DMS153 treated with DMSO at 0.1 percent for 48 hours (cell line): ENCODE data around the gene LPP.

Source experiments
- DNase-seq: peaks from one replicate; lab custom pipeline; 2025; ENCODE audit not compliant: unreplicated experiment; lab: John Stamatoyannopoulos, UW

The LPP gene

DNA sequence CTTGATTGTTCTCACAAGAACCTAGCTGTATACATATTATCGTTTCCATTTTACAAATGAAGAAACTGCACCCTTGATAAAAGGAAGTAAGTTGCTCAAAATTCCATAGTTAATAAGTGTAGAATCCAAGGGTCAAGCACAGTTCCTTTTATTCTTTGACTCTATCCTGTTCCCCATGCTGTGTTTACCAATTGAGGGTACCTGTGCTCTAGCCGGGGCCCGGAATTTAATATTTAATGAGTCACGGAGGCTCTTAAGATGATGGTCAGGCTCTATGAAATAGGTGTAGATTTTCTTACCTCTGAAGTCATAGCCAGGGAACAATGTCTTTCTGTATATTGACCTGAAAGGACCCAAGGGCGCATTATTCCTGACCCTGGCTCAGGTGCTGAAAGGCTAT lies 65.2 kb downstream of the LPP start:
- no peak for DNase-seq

DNA sequence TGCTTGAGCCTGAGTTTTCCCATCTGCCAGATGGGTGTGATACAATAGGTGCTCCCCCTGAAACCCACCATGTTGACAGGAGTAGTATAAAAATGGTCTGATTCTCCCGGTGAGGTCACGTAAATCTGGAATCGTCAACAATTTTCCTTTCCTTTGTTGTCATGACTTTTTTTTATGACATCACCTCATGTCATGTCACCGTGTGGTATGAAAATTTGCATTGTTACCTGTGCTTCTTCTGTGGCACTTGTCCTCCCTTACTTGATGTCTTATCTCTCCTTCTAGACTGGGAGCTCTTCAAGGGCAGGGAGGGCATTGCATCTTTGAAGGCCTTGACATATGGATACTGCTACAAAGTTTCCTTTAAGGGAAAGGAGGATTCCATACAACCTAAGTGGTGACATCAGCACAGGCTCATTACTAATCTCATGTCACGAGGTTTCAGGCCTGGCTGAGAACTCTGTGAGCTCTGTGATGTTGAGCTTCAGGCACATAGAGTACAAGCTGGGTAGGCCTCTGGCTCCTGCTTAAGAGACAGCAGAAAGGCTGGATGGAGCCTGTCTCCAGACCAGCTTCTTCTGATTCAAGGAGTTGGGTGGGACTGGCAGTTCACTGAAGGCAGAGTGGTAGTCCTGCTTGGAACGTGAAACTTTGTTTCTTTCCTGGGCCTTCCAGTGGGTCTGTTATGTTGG lies 66.3 kb downstream of the LPP start:
- DNase-seq: no peak

DNA sequence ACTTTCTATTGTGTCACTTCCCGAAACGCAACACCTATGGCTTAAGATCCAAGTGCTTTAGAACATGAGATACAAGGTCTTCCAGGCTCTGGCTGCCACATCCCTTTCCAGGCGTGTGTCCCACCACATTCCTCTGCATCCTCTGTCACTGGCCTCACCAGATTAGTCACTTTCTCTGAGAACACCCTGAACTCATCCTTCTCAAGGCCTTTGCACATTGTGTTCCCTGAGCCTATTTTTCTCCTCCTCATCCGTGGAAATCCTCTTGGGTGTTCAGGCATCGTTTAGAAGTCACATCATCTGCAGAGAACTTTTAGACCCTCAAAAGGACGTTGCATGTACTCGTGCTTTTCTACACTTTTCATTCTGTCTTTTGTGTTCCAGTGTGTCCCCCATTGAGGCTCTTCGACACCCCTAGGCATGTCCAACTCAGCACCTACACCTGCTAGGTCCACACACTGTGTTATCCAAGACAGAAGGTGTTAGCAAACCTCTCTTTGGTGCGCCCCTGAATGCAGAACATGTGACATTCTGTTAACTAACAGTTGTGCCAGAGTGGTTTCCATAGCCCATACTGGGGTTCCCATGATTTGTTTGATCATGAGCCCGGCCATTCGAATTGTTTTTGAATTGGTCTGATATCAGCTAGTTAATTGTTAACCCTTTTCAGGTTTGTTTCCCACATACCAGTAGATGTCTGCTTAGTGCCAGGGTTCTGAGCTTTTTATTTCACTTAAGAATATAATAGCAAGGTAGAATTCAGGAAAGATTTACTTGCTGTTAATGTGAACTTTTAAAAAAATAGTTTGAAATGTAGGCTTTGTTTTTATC lies 67.2 kb downstream of the LPP start:
- no peak for DNase-seq

DNA sequence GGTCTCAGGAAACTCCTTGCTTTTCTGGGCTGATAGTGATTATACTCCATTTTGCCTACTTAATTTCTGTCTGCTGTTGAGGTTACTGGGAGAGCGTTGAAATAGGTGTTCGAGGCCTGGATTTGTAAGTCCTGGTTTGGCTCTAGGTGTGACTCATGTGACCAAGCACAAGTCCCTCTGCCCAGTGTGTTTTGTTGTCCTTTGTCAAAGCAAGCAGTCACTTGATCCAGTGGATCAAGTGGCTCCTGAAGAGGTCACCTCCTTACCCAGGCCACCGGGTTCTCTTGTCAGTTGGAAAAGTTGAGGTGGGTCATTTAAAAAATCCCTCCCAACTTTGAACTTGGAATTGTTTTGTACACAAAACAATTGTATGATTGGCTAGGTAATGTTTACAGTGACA lies 70.0 kb downstream of the LPP start:
- DNase-seq: no peak

DNA sequence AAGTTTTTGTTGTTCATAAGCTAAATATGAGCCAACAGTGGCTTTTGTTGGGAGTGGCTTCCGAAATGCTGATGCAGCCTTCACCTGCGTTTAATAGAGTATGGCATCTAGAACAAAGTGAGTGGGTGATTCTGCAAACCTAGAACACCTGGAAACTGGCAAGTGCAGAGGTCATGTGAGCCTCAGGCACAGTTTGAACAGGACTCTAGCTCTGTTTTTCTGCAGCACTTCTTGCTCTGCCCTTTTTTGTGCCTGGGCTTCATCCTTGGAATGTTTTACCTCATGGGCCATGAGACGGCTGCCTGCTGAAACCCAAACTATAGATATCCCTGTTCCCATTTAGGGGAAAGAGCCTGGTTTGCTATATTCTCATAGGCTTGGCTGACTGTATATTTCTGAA lies 73.5 kb downstream of the LPP start:
- DNase-seq: no peak

DNA sequence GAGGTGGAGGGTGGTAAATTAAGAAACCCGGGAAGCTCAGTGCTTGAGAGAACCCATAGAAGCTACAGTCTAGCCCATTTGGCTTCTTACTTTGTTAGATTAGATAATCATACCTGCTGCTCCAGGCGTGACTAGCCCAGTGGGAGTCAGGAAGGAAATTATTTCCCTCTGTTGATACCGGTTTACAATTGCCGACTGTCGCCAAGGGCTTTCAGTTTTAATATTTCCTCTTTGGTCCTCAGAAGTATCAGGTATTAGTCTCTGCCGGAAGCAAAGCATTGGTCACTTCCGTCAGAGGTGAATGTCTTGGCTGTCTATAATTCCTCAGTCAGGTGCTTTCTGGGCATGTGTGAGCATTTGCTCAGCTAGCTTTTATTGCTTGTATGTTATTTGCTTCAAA lies 75.2 kb downstream of the LPP start:
- no peak for DNase-seq

DNA sequence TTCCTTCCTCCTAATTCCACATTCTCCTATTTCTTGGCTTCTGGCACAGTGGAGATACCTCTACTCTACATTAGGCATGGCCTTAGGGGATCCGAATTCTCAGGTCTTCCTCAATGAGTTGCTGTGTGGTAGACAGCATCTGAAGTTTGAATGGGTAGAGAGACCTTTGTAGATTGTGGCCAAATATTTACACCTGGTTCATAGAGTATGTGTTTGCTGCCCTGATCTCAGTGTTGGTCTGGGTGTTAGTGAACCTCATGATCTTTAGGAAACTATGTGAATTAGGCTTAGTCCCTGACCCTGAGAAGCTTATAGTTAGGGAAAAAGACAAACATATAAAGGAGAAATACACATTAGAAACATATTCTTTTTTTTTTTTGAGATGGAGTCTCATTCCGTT lies 75.8 kb downstream of the LPP start:
- DNase-seq: no peak

DNA sequence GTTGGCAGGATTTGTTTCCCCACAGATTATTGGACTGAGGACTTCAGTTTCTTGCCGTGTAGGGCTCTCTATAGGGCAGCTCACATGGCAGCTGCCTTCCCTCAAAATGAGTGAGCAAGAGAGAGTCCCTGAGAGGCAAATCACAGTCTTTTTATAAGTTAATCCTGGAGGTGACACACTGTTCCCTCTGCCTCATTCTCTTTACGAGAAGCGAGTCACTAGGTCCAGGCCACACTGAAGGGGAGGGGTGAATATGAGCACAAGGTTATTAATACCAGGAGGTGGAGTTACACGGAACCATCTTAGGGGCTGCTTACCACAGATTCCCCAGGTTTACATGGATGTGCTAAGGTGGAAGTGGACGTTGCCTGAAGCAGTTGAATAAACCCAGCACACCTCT lies 77.0 kb downstream of the LPP start:
- no peak for DNase-seq

DNA sequence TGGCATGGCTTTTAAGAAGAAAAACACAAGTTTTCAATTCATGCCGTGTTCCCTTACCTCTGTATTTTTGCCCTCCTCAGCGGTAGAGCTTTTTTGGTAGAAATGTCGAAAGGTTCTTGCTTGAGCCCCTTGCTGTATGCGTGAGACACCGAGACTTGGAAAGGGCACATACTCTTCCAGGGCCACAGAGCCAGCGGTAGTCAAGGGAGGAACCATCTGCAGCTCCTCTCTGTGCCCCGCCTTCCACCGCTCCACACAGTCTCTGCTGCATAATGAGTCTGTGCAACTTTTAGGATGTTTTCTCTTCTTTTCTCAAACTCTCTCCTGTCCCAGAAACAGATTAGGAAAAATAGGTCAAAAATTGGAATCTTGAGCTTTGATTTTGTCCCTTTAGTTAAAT lies 77.5 kb downstream of the LPP start:
- DNase-seq: no peak

DNA sequence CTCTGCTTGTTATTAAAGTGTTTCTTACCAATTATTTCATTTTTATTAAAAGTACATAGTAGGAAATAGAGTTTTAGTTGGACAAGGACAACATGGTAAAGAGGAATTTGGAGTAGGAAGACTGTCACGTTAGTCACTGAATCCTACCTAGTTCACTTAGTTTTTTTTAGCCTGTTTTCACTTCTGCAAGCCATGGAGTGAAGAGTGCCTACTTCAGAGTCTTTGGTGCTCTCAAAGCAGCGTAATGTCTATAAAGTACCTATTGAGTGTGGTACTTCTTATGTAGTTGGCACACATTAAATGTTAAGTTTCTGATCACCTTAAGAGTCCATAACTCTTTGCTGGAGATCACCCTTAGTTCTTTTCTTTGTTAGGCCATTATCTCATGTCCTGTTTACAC lies 78.7 kb downstream of the LPP start:
- no peak for DNase-seq

DNA sequence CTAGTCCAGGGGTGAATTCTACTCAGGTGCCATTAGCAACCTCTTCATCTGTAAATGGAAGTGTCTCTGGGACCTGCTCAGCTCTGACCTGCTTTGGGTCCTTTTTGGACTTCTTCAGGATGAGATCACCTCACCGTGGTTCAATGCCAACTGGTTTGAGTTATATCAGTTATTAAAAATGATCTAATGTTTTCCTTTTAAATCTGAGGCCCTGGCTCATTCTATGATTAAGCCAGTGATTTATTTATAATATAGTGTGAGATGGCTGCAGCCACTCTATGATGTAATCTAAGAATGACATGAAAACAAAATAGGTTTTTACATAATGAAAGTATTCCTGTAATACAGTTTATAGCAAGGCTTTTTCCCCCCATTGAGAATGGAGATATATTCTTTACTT lies 79.4 kb downstream of the LPP start:
- DNase-seq: no peak

DNA sequence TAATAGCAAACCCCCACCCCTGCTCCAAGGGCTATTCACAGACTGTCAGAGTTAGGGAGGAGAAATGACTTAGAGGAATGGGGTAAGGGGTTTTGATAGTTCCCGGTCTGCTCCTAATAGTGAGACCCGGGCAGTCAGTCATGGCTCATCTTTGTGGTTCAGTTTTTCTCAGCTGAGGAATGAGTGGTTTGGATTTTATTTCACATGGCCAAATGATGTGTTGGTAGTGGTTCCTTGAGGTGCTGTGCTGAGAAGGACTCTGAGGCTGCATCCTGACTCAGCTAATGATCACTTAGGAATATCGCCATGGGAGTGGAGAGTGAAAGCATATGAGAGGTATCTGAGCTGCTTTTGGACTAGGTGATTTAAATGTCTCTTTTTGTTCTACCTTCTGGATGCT lies 80.2 kb downstream of the LPP start:
- no peak for DNase-seq

DNA sequence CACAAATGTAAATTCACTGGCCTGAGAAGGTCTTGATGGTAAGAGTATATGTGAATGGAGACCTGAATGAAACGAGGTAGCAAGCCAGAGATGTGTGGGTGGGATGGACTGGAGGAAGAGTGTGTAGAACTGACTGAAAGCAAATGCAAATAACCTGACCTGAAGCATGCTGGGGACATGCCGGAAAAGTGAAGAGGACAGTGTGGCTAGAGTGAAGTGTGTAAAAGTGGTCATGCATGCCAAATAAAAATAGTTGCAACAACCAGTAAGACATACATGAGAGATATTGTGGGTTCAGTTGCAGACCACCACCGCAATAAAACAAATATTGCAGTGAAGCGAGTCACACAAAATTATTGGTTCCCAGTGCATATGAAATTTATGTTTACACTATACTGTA lies 82.3 kb downstream of the LPP start:
- DNase-seq: no peak

DNA sequence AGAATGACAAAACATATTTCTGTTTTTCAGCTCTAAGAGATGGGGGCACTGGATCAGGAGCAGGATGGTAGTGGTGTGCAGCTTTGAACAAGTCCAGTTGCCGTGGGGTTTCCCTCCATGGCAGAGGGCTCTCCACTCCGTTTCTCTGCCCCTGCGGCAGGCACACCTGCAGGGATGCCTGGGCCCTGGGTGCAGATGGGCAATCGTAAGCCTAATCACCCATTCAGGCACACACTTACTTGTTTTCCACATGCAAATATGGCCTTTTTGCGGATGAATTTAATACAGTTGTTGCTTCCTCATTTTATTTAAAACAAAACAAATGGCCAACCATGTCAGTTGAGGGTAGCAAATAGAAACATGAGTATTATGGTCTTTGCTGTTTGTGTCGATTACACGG lies 85.1 kb downstream of the LPP start:
- DNase-seq: no peak

DNA sequence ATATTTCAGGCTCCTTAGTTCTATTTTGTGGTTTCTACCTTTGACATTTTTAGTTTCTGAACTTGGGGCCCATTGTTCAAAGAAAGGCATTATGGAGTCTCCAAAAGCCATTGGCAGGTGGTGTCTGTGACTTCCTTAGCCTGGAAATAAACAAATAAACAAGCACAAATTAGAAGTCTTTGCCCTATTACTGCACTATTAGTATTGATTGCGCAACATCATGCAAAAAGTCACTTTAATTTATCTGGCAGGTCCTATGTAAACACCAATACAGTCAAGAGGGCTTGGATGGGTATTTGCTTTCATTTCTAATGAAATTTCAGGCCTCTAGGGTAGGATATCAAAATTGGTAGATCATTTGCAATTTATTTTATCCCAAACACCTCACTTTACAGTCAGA lies 85.6 kb downstream of the LPP start:
- no peak for DNase-seq

DNA sequence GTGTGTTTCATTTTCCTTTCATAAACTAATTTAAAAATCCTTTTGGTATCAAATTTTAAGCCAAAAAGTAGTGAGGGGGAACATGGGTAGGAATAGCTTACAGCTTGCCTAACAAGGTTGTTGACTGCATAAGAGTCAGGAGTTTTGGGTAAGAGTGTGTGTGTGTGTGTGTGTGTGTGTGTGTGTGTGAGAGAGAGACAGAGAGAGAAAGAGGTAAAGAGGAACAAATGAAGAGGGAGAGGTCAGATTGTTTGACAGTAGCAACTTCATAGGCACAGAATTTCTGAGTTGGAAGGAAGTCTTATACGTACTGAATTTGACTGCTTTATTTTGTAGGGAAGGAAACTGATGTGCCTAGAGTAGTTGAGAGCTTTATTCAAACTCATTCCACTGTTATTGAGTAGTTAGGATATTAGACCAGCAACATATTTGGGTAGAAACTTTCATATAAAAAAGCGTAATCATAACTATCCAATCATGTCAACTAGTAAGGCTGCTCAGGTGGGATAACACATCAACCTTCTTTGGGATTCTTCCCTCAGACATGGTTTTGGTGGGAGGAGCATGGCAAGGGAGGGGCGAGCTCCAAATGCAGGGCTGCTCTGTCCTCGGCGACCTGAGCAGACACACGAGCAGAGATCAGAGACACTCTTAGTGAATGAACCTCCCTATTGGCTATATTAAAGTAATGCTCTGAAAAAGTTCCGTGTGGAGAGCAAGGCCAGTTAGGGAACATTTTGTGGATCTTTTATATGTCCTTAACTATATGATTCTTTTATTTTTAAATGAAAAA lies 86.4 kb downstream of the LPP start:
- DNase-seq: no peak

DNA sequence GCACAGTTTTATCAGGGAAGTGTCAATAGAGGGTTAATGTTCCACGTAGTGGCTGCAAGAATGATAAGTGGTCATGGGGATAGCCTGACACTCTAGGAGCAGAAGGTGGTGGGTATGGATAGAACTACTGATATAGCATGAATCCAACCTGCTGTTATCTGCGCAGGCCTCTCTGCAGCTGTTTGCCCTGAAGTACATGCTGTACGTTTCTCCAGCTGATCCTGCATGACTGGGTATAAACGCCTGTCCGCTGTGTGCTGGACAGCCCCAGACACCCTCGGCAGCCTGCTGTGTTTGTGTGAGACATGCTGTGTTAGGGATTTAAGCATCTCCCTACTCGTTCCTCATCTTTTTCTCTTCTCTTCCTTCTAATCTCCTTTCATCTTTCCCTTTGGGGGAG lies 87.1 kb downstream of the LPP start:
- DNase-seq: no peak

DNA sequence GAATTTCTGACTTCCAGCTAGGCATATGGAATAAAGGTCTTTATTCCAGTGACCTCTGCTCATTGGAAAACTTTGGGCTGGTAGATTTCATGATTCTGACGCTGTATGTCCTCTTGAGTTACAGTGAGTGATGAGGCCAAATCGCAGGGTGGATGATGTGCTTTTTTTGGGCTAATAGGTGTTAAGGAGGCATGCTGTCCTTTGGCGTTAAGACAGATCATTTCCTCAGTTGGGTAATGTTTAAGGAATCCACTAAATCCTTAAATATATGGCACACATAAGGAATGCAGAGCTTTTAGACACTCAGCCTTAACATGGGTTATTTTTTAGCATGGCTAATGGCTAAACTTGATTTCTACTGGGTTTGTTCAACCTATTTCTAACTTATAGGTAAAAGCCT lies 87.9 kb downstream of the LPP start:
- no peak for DNase-seq

DNA sequence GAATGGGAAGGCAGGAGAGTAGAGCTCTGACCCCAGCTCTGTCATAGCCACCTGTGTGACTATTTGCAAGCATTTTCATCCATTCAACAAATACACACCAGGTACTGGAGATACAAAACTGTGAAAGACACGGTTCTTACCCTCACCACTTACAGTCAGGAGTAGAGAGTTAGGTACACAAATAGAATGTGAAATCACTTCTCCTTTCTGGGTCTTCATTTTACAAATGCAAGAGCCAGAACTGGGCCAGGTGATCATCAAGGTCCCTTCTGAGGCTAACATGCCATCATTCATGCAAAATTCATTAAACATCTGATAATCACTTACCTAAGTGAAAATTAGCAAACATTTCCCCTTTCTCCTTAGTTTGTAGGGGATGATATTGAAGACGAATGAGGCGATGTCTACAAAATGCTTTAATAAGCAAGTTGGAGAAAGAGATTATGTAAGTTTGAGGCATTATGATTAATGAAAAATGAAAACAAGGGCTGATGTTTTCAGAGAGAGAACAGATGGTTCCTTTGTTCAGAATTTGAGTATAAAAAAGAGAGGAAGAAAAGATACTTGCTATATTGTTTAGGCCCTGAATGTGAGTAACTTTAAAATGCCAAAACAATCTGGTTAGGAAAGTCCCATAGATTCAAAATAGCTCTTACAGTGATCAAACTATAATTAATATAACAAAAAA lies 88.6 kb downstream of the LPP start:
- no peak for DNase-seq

DNA sequence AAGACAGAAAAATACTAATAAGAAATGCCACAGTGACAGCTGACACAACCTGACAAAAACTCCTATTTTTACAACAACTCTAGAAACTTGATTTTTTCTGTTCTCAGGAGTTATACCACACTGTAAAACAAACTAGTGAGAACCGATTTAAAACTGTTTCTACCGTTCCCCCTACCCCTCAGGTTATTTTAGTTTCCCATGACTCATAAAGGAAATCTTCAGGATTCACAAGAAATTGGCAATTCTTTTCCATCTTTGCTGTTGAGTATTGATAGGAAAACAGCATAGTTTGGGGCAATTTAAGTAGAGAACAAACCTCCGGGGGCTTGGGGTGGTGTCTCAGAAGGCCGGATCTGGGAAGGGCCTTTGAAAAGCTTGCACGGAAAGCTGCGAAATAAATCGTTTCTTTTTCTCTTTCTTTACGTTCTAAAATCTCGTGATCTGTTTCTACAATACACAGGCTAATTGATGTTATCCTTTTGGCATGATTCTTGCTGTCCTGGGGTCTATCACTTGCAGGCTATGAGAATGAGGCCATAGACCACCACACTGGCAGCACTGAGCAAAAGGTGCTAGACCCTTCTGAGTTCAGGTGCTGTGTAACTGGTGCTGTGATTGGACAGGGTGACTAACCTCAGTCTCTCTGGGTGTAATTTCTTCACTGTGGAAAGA lies 89.3 kb downstream of the LPP start:
- no peak for DNase-seq

DNA sequence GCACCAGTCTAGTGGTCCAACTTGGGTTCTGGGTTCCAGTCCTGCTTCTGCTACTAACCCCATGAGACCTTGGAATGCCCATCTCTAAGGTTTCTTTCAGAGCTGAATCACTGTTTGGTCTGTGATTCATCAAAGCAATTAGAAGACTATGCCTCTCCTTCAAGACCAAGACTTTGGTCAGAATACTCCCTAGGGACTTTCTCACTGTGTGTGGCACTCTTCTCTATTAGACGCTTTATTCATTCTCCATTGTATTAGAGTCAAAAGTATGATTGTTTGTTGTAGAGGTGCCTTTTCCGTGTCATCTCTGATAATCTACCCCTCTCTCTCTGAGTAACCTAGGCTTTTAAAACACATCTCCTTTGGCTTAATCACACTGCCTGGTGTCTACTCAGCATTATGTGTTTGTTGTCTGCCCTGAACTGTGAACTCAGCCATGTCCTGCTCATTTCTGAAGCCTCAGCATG lies 90.5 kb downstream of the LPP start:
- DNase-seq: no peak
